GM18519 (cell line): ENCODE data around the gene ROBO1.

Experiments used
- ATAC-seq: cut with Tn5 transposase; IDR thresholded peaks from one replicate; pipeline ENCODE4 v1.9.1; 2021; ENCODE audit warnings: mild to moderate bottlenecking, moderate library complexity; ENCODE audit not compliant: unreplicated experiment, low FRiP score

ROBO1 gene

GRCh38 chr3:78999139-78999538, 768.7 kb downstream of the ROBO1 start:
- ATAC-seq, result no peak

- no peak for ATAC-seq
Measured at GRCh38 chr3:78995087-78995486, 772.7 kb downstream of the ROBO1 start.

- no peak for ATAC-seq
Measured at GRCh38 chr3:78994174-78995027, 773.4 kb downstream of the ROBO1 start.

GRCh38 chr3:78993375-78993774, 774.4 kb downstream of the ROBO1 start:
- ATAC-seq, result no peak

- no peak for ATAC-seq
Measured at GRCh38 chr3:78992830-78993229, 775.0 kb downstream of the ROBO1 start.

GRCh38 chr3:78992400-78992799, 775.4 kb downstream of the ROBO1 start:
- ATAC-seq, result no peak

- ATAC-seq, result no peak
Measured at GRCh38 chr3:78991656-78992055, 776.1 kb downstream of the ROBO1 start.

- no peak for ATAC-seq
Measured at GRCh38 chr3:78990156-78990555, 777.6 kb downstream of the ROBO1 start.

GRCh38 chr3:78988324-78988723, 779.5 kb downstream of the ROBO1 start:
- no peak for ATAC-seq

- ATAC-seq, result no peak
Measured at GRCh38 chr3:78986416-78987101, 781.2 kb downstream of the ROBO1 start.

GRCh38 chr3:78985981-78986380, 781.8 kb downstream of the ROBO1 start:
- ATAC-seq, result no peak

GRCh38 chr3:78979028-78979427, 788.8 kb downstream of the ROBO1 start:
- ATAC-seq, result no peak

GRCh38 chr3:78978037-78978436, 789.8 kb downstream of the ROBO1 start:
- no peak for ATAC-seq

- ATAC-seq, result no peak
Measured at GRCh38 chr3:78977073-78977472, 790.7 kb downstream of the ROBO1 start.

GRCh38 chr3:78976200-78976599, 791.6 kb downstream of the ROBO1 start:
- ATAC-seq, result no peak

GRCh38 chr3:78974181-78974790, 793.5 kb downstream of the ROBO1 start:
- ATAC-seq, result no peak

GRCh38 chr3:78972617-78973301, 795.0 kb downstream of the ROBO1 start:
- ATAC-seq, result no peak

GRCh38 chr3:78970656-78971055, 797.1 kb downstream of the ROBO1 start:
- no peak for ATAC-seq

- no peak for ATAC-seq
Measured at GRCh38 chr3:78969483-78969882, 798.3 kb downstream of the ROBO1 start.

GRCh38 chr3:78967061-78967460, 800.7 kb downstream of the ROBO1 start:
- ATAC-seq, result no peak

- ATAC-seq, result no peak
Measured at GRCh38 chr3:78963771-78964170, 804.0 kb downstream of the ROBO1 start.
